SK-N-SH (cell line): Measurements from ENCODE around the gene TRRAP. TPM values are rescaled to one million over a fixed set of nuclear protein-coding genes. Genes with fewer than 3 reads are reported as not detected.

Source experiments
- CTCF ChIA-PET: fragments of 300-600, 350-600 bp; formaldehyde crosslinking; extraction: SDS; loops from one replicate; lab custom pipeline; 2021; lab: Yijun Ruan, JAX
- POLR2A ChIA-PET: fragments of 350-600 bp; sonication (Branson Sonifier 250); formaldehyde crosslinking; extraction: SDS; loops from one replicate; lab custom pipeline; 2020; ENCODE audit warnings: antibody characterized with exemption, inconsistent platforms; lab: Yijun Ruan, JAX
- DNase-seq: peaks from one replicate; pipeline ENCODE4 v3.0.0; 2012
- H2AFZ ChIP-seq: fragments of 200-600 bp; sonication (generic); 2 replicates; pipeline ENCODE4 v1.8.1; 2016; ENCODE audit warnings: antibody characterized with exemption, mild to moderate bottlenecking, low read depth
- H3F3A ChIP-seq: fragments of 200-600 bp; sonication (generic); replicated peaks from 2 replicates; pipeline ENCODE3; 2016; ENCODE audit warnings: antibody characterized with exemption, mild to moderate bottlenecking; ENCODE audit not compliant: insufficient read depth
- H3K27ac ChIP-seq, 2 experiments: fragments of 200-500 bp in 1 of 2; fragments of 200-600 bp in 1 of 2; sonication (Bioruptor generic) in 1 of 2; sonication (generic), shearing (Covaris generic) in 1 of 2; 2 replicates each; pipeline versions ENCODE4 v1.5.1 to v1.6.1; 2014 to 2016; ENCODE audit warnings: low read depth in 2 of 2, inconsistent platforms in 1 of 2, low read length in 1 of 2, mild to moderate bottlenecking in 1 of 2, mixed read lengths in 1 of 2
- H3K27me3 ChIP-seq: fragments of 200-600 bp; sonication (generic), shearing (Covaris generic); 2 replicates; pipeline ENCODE4 v1.6.1; 2016; ENCODE audit warnings: mixed run types; ENCODE audit not compliant: insufficient read depth
- H3K36me3 ChIP-seq, 2 experiments: fragments of 200-500 bp in 1 of 2; fragments of 200-600 bp in 1 of 2; sonication (Bioruptor generic) in 1 of 2; sonication (generic) in 1 of 2; replicated peaks in 1 of 2; 2 replicates each; pipeline versions ENCODE3 to v1.5.1; 2014 to 2016; ENCODE audit warnings: low read length in 1 of 2, mild to moderate bottlenecking in 1 of 2; ENCODE audit not compliant: insufficient read depth in 2 of 2, control insufficient read depth in 1 of 2
- H3K4me1 ChIP-seq, 2 experiments: fragments of 200-500 bp in 1 of 2; fragments of 200-600 bp in 1 of 2; sonication (Bioruptor generic) in 1 of 2; sonication (generic), shearing (Covaris generic) in 1 of 2; 2 replicates each; pipeline versions ENCODE4 v1.5.1 to v1.6.1; 2014 to 2016; ENCODE audit warnings: low read depth in 1 of 2, low read length in 1 of 2, mixed run types in 1 of 2; ENCODE audit not compliant: insufficient read depth in 2 of 2, control insufficient read depth in 1 of 2
- H3K4me2 ChIP-seq: fragments of 200-600 bp; sonication (generic), shearing (Covaris generic); 2 replicates; pipeline ENCODE4 v1.6.1; 2017; ENCODE audit warnings: mixed run types
- H3K4me3 ChIP-seq, 2 experiments: fragments of 200-500 bp in 1 of 2; fragments of 200-600 bp in 1 of 2; sonication (Bioruptor generic) in 1 of 2; sonication (generic), shearing (Covaris generic) in 1 of 2; 2 replicates each; pipeline versions ENCODE4 v1.5.1 to v1.8.1; 2014 to 2016; ENCODE audit warnings: low read depth in 2 of 2, inconsistent platforms in 1 of 2, low read length in 1 of 2, mild to moderate bottlenecking in 1 of 2, mixed read lengths in 1 of 2, moderate library complexity in 1 of 2
- H3K79me2 ChIP-seq: fragments of 200-600 bp; sonication (generic); 2 replicates; pipeline ENCODE4 v1.8.1; 2017; ENCODE audit warnings: mild to moderate bottlenecking; ENCODE audit not compliant: insufficient read depth
- H3K9ac ChIP-seq: fragments of 200-600 bp; sonication (generic); 2 replicates; pipeline ENCODE4 v1.6.1; 2017; ENCODE audit warnings: mixed run types
- H3K9me2 ChIP-seq: fragments of 200-600 bp; sonication (generic); 2 replicates; pipeline ENCODE4 v1.6.1; 2017; ENCODE audit warnings: mixed run types
- H3K9me3 ChIP-seq: fragments of 200-600 bp; sonication (generic); 2 replicates; pipeline ENCODE4 v1.6.1; 2017; ENCODE audit warnings: mixed run types, mild to moderate bottlenecking, moderate library complexity
- H4K20me1 ChIP-seq: fragments of 200-600 bp; sonication (generic); 2 replicates; pipeline ENCODE4 v1.6.1; 2017; ENCODE audit warnings: mild to moderate bottlenecking, mixed run types; ENCODE audit not compliant: insufficient read depth
- CHD2 ChIP-seq: fragments of 150-350 bp; IDR thresholded peaks from 2 replicates; pipeline ENCODE4 v1.6.1; 2018; ENCODE audit warnings: low read length; ENCODE audit not compliant: partially characterized antibody
- CTCF ChIP-seq: fragments of 200-600 bp; sonication (generic); IDR thresholded peaks from 2 replicates; pipeline ENCODE4 v1.6.1; 2017; ENCODE audit warnings: antibody characterized with exemption, mild to moderate bottlenecking, moderate library complexity
- EP300 ChIP-seq, 2 experiments: IDR thresholded peaks; 2 replicates each; pipeline versions ENCODE4 v1.4.0 to v1.6.1; 2012; ENCODE audit warnings: borderline replicate concordance in 1 of 2, low read depth in 1 of 2, low read length in 1 of 2
- EZH2phosphoT487 ChIP-seq: fragments of 200-600 bp; sonication (generic); IDR thresholded peaks from 2 replicates; pipeline ENCODE4 v1.6.1; 2017; ENCODE audit warnings: low read depth, mixed run types, mild to moderate bottlenecking, antibody characterized with exemption, moderate library complexity, borderline replicate concordance
- FOXJ3 ChIP-seq: sonication (generic); formaldehyde crosslinking; IDR thresholded peaks from 2 replicates; pipeline ENCODE4 v1.5.1; 2020; ENCODE audit warnings: mild to moderate bottlenecking, missing genetic modification reagents
- GATA2 ChIP-seq: sonication (generic); formaldehyde crosslinking; IDR thresholded peaks from 2 replicates; pipeline ENCODE4 v1.5.0; 2020; ENCODE audit warnings: mild to moderate bottlenecking, missing genetic modification reagents
- JUND ChIP-seq: IDR thresholded peaks from 2 replicates; pipeline ENCODE4 v1.4.0; 2012
- MAX ChIP-seq: IDR thresholded peaks from 2 replicates; pipeline ENCODE4 v1.4.0; 2012; ENCODE audit warnings: low read depth
- MEF2A ChIP-seq: IDR thresholded peaks from 2 replicates; pipeline ENCODE4 v1.4.0; 2012; ENCODE audit warnings: low read depth, borderline replicate concordance
- NFIC ChIP-seq: IDR thresholded peaks from 2 replicates; pipeline ENCODE4 v1.4.0; 2012; ENCODE audit warnings: borderline replicate concordance
- NRF1 ChIP-seq: IDR thresholded peaks from 2 replicates; pipeline ENCODE4 v1.6.1; 2012; ENCODE audit warnings: low read depth, mild to moderate bottlenecking, low read length
- PBX3 ChIP-seq: IDR thresholded peaks from 2 replicates; pipeline ENCODE4; 2012
- RAD21 ChIP-seq: IDR thresholded peaks from 2 replicates; pipeline ENCODE4 v1.6.1; 2012; ENCODE audit warnings: mild to moderate bottlenecking, low read length
- RCOR1 ChIP-seq: fragments of 150-350 bp; IDR thresholded peaks from 2 replicates; pipeline ENCODE4 v1.6.1; 2017; ENCODE audit warnings: antibody characterized with exemption, low read length
- RFX5 ChIP-seq: IDR thresholded peaks from 2 replicates; pipeline ENCODE4 v1.6.1; 2012; ENCODE audit warnings: mild to moderate bottlenecking, improper control_type of control experiment, low read length
- SMC3 ChIP-seq: IDR thresholded peaks from 2 replicates; pipeline ENCODE4 v1.6.1; 2012; ENCODE audit warnings: low read depth, low read length, improper control_type of control experiment
- TAF1 ChIP-seq: IDR thresholded peaks from 2 replicates; pipeline ENCODE4 v1.6.1; 2012; ENCODE audit warnings: low read depth, mild to moderate bottlenecking, low read length, moderate library complexity, borderline replicate concordance
- TCF12 ChIP-seq: IDR thresholded peaks from 2 replicates; pipeline ENCODE4 v1.4.0; 2012
- USF2 ChIP-seq: fragments of 150-350 bp; IDR thresholded peaks from 2 replicates; pipeline ENCODE4 v1.6.1; 2017; ENCODE audit warnings: antibody characterized with exemption, low read length, low read depth, borderline replicate concordance
- ZBTB33 ChIP-seq: IDR thresholded peaks from 2 replicates; pipeline ENCODE4 v1.4.0; 2012; ENCODE audit warnings: low read depth, borderline replicate concordance
- WGBS: methylation state at CpG from one replicate; pipeline ENCODE4 v1.1.6; 2017; ENCODE audit warnings: low lambda C conversion rate; 5-methylcytosine and 5-hydroxymethylcytosine counted together
- polyA plus RNA-seq, 3 experiments: library from polyadenylated mRNA; depleted of rRNA; stranded (reverse); fragments of >200 nt; gene quantifications; 2 replicates each; pipeline ENCODE4 v1.2.3, GENCODE V29; 2012

Gene TRRAP
- polyA plus RNA-seq, 1 of the 3 experiments (the other 2 are of a cell fraction): 24.9 TPM

- H3K27me3 ChIP-seq: no peaks in the 10 kb centered on the region
- H3K4me1 ChIP-seq: peaks cover 0 to 5% of the 10 kb centered on the region in 2 experiments; a peak in 1 of 4 replicates
- 96% methylated on average over 13 of the region's 13 CpGs for WGBS
- peaks cover 6% of the 10 kb centered on the region for H3F3A ChIP-seq
- H3K9me2 ChIP-seq: no peaks in the 10 kb centered on the region
- H3K36me3 ChIP-seq: peaks cover 81 to 82% of the 10 kb centered on the region in 2 experiments
- ChIA-PET CTCF (interaction anchor here (1.0 kb wide), 1 partner anchor 31 kb away, joined by 3 read pairs; no protein-coding TSS in a partner anchor), POLR2A (no interaction called here)
- H3K4me3 ChIP-seq: no peak overlapping the region
- H2AFZ ChIP-seq: no peak overlapping the region
- no peak overlapping the region for H3K4me2 ChIP-seq
- no peak overlapping the region; a peak in 1 of 4 replicates for H3K27ac ChIP-seq
- H3K79me2 ChIP-seq: no peaks in the 10 kb centered on the region
- TF ChIP-seq EP300 (IDR thresholded peaks at IDR 0.05; ENCODE audit: borderline replicate concordance in 1 of 2, low read depth in 1 of 2, low read length in 1 of 2) (no peak), RCOR1 (no peak), MAX (no peak), GATA2 (no peak), CTCF (no peak), RAD21 (no peak), EZH2phosphoT487 (no peak), FOXJ3 (CRISPR knock-in tag) (no peak), MEF2A (no peak), ZBTB33 (no peak), CHD2 (no peak), PBX3 (no peak), RFX5 (no peak), NRF1 (no peak), SMC3 (no peak), USF2 (no peak), TAF1 (no peak), NFIC (no peak), JUND (no peak), TCF12 (no peak)
- H3K9me3 ChIP-seq: no peaks in the 10 kb centered on the region
- no peak for DNase-seq
- H4K20me1 ChIP-seq: no peaks in the 10 kb centered on the region
- no peak overlapping the region for H3K9ac ChIP-seq
Observed at GRCh38 chr7:98933321-98933720, 55.0 kb downstream of the TRRAP start.
